Skeletal muscle tissue (tissue), 4 donors: ENCODE results near the gene TLE4. TPM values are rescaled to one million over a fixed set of nuclear protein-coding genes. Genes with fewer than 3 reads are reported as not detected.

ENCODE experiments used
- H3K27ac ChIP-seq: one replicate; pipeline ENCODE4 v1.7.0; 2013; ENCODE audit warnings: mild to moderate bottlenecking, low read depth, low read length, inconsistent platforms
- H3K27me3 ChIP-seq, 3 donors: one replicate each; pipeline ENCODE4 v1.7.0; 2013; ENCODE audit warnings: low read length in 3 of 3; ENCODE audit not compliant: control insufficient read depth in 3 of 3, insufficient read depth in 3 of 3
- H3K36me3 ChIP-seq, 3 donors: one replicate each; pipeline ENCODE4 v1.7.0; 2013; ENCODE audit warnings: low read length in 3 of 3; ENCODE audit not compliant: control insufficient read depth in 3 of 3, insufficient read depth in 3 of 3
- H3K4me1 ChIP-seq, 3 donors: one replicate each; pipeline ENCODE4 v1.7.0; 2013; ENCODE audit warnings: low read length in 3 of 3, mild to moderate bottlenecking in 3 of 3; ENCODE audit not compliant: control insufficient read depth in 3 of 3, insufficient read depth in 3 of 3
- H3K4me3 ChIP-seq, 3 donors: one replicate each; pipeline ENCODE4 v1.7.0; 2013; ENCODE audit warnings: low read length in 3 of 3
- H3K9ac ChIP-seq, 3 donors: one replicate each; pipeline ENCODE4 v1.7.0; 2013; ENCODE audit warnings: low read length in 3 of 3, mild to moderate bottlenecking in 3 of 3, moderate library complexity in 2 of 3, low read depth in 1 of 3
- H3K9me3 ChIP-seq, 3 donors: one replicate each; pipeline ENCODE4 v1.7.0; 2013; ENCODE audit warnings: low read length in 3 of 3; ENCODE audit not compliant: control insufficient read depth in 3 of 3
- total RNA-seq: library from RNA; depleted of rRNA; stranded (reverse); fragments of >200 nt; gene quantifications from one replicate; pipeline ENCODE4 v1.2.3, GENCODE V29; 2014
- donor health status: Osteomylitis.

TLE4 gene
- total RNA-seq, 1 donor from 2014 or later = 14.6 TPM

GRCh38 chr9:79580055-79580454 is 8.3 kb downstream of the TLE4 start:
- H3K27me3 ChIP-seq = no peaks in the 10 kb centered on the region
- H3K9ac ChIP-seq = no peak overlapping the region
- H3K27ac ChIP-seq = no peak overlapping the region
- H3K36me3 ChIP-seq = no peaks in the 10 kb centered on the region
- H3K4me3 ChIP-seq = no peak overlapping the region
- peaks cover 33 to 56% (median 35%) of the 10 kb centered on the region in 3 donors for H3K4me1 ChIP-seq
- no peaks in the 10 kb centered on the region for H3K9me3 ChIP-seq

GRCh38 chr9:79581388-79581787 is 9.6 kb downstream of the TLE4 start:
- Histone ChIP-seq H3K9ac (no peak overlapping the region), H3K4me3 (no peak overlapping the region), H3K36me3 (no peaks in the 10 kb centered on the region), H3K4me1 (peaks cover 27 to 51% (median 39%) of the 10 kb centered on the region in 3 donors), H3K9me3 (no peaks in the 10 kb centered on the region), H3K27me3 (no peaks in the 10 kb centered on the region), H3K27ac (no peak overlapping the region)

DNA sequence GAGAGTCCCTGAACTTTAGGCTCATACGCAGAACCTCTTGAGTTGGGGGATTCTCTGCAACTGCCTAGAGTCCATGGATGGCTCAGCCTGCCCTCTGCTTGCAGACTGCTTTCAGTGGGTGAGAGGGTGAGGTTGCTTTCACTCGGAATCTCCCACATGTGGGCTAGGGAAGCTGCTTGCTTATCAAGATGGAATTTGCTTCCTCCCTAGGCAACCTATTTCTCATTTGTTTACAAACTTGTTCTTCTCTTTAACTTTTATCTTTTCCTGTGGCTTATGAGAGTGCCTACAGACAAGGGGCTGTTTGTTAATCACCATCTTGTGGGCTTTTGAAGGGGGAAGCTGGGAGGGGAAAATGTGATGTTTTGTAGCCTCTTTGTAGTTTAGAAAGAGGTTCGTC is 10.0 kb downstream of the TLE4 start:
- Histone ChIP-seq H3K9ac (no peak overlapping the region), H3K9me3 (no peaks in the 10 kb centered on the region), H3K4me1 (peaks cover 26 to 51% (median 39%) of the 10 kb centered on the region in 3 donors), H3K36me3 (no peaks in the 10 kb centered on the region), H3K27ac (no peak overlapping the region), H3K27me3 (no peaks in the 10 kb centered on the region), H3K4me3 (no peak overlapping the region)

- H3K27ac ChIP-seq = peak overlapping the region; percentile 78
- no peaks in the 10 kb centered on the region for H3K27me3 ChIP-seq
- H3K9me3 ChIP-seq = no peaks in the 10 kb centered on the region
- H3K9ac ChIP-seq = peak overlapping the region; percentile 18 to 68 (median 30)
- H3K4me1 ChIP-seq = peaks cover 29 to 44% (median 44%) of the 10 kb centered on the region in 3 donors
- peak overlapping the region; percentile 11 to 57 (median 38) for H3K4me3 ChIP-seq
- no peaks in the 10 kb centered on the region for H3K36me3 ChIP-seq
Measured at GRCh38 chr9:79583952-79584654, 12.3 kb downstream of the TLE4 start.

GRCh38 chr9:79584655-79584982 is 12.9 kb downstream of the TLE4 start:
- H3K36me3 ChIP-seq = no peaks in the 10 kb centered on the region
- no peaks in the 10 kb centered on the region for H3K27me3 ChIP-seq
- H3K4me3 ChIP-seq = peak overlapping the region in 2 of 3 donors; percentile 34 to 57
- peaks cover 29 to 45% (median 41%) of the 10 kb centered on the region in 3 donors for H3K4me1 ChIP-seq
- no peaks in the 10 kb centered on the region for H3K9me3 ChIP-seq
- H3K27ac ChIP-seq = peak overlapping the region; percentile 78
- H3K9ac ChIP-seq = peak overlapping the region; percentile 18 to 68 (median 30)

- no peaks in the 10 kb centered on the region for H3K9me3 ChIP-seq
- H3K27ac ChIP-seq = no peak overlapping the region
- H3K9ac ChIP-seq = no peak overlapping the region
- peaks cover 17 to 41% (median 23%) of the 10 kb centered on the region in 3 donors for H3K4me1 ChIP-seq
- H3K27me3 ChIP-seq = no peaks in the 10 kb centered on the region
- no peaks in the 10 kb centered on the region for H3K36me3 ChIP-seq
- H3K4me3 ChIP-seq = no peak overlapping the region
Measured at GRCh38 chr9:79588488-79589223, 16.9 kb downstream of the TLE4 start.

DNA sequence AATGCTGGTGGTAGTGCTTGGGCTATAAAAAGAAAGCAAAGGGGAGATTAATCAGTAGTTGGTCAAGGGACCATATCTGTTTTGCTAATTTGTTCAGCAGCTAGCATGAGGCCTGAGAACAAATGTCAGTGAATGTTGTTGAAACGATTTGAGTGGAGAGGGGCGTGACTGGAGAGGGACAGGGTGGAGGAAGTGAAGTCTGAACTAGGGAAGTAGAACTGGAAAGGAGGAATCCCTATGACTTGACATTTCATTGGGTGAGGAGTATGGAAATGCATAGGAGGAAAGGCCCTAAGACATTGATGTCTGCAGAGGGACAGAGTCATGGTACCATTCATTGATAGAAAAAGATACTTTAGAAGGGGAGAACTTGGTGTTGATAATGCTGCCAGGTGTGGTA is 19.7 kb downstream of the TLE4 start:
- H3K27me3 ChIP-seq = no peaks in the 10 kb centered on the region
- H3K4me3 ChIP-seq = no peak overlapping the region
- no peaks in the 10 kb centered on the region for H3K9me3 ChIP-seq
- peaks cover 8 to 26% (median 12%) of the 10 kb centered on the region in 3 donors for H3K4me1 ChIP-seq
- H3K36me3 ChIP-seq = no peaks in the 10 kb centered on the region
- H3K9ac ChIP-seq = no peak overlapping the region
- no peak overlapping the region for H3K27ac ChIP-seq

DNA sequence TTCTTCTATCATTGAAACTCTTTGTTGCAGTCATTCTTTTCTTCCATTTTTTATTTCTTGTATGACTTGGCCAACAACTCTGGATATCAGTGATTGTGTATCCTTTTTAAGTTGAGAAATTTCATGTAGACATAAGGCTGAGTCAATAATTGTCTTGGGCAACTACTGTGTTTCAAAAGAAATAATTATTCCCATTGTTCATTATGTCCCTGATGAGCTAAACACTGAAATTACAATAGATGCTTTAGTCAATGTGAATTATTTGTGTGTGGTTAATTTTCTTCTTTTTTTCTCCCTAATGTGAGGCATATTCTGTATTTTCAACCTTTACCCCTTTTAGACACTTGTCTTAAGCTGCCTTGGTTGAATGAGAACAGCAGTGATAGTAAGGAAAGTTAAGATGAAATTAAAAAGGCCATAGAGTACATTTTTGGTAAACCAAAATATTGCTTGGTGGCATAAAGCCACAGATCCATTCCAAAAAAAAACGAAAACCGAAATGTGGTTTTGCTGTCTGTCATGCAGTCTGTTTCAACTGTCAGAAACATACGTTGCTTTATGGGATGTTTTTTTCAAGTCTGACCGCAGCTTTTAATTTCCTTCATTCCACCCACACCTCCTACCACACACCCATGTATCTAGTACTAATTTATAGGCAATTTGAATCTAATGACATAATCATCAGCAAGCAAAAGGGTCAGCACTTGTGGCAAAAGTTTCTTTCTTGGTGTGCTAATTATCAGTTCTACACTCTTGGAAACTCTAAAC is 21.1 kb downstream of the TLE4 start:
- no peaks in the 10 kb centered on the region for H3K9me3 ChIP-seq
- no peaks in the 10 kb centered on the region for H3K36me3 ChIP-seq
- H3K9ac ChIP-seq = no peak overlapping the region
- no peak overlapping the region for H3K27ac ChIP-seq
- H3K4me1 ChIP-seq = peaks cover 2 to 26% (median 6%) of the 10 kb centered on the region in 3 donors
- H3K27me3 ChIP-seq = no peaks in the 10 kb centered on the region
- no peak overlapping the region for H3K4me3 ChIP-seq

GRCh38 chr9:79598562-79599345 is 27.0 kb downstream of the TLE4 start:
- Histone ChIP-seq H3K36me3 (no peaks in the 10 kb centered on the region), H3K4me1 (peaks cover 0 to 6% (median 3%) of the 10 kb centered on the region in 3 donors), H3K27ac (no peak overlapping the region), H3K9ac (no peak overlapping the region), H3K27me3 (no peaks in the 10 kb centered on the region), H3K4me3 (no peak overlapping the region), H3K9me3 (peaks cover 0 to 2% (median 0%) of the 10 kb centered on the region in 3 donors)
